Measurements from ENCODE around the gene ZBTB5.
"Not testable (repeated sequence)": the region's sequence is repeated elsewhere in the genome, so short reads cannot be mapped to it uniquely, and the experiment has no call there.

The ZBTB5 gene

GRCh38 chr9:37491939-37492338, 26.7 kb upstream of the ZBTB5 start:
- no peak for TF ChIP-seq CTCF (IDR thresholded peaks at IDR 0.05; ENCODE audit: low read depth, low read length)
- H3K27me3 ChIP-seq = no peaks in the 10 kb centered on the region
- H3K4me1 ChIP-seq = no peaks in the 10 kb centered on the region
- DNase-seq = no peak
- H3K36me3 ChIP-seq = peaks cover 80% of the 10 kb centered on the region
- H3K4me3 ChIP-seq (ENCODE audit: low read depth, low read length) = no peak overlapping the region
- no peaks in the 10 kb centered on the region for H3K9me3 ChIP-seq

- H3K9me3 ChIP-seq = no peaks in the 10 kb centered on the region
- H3K4me1 ChIP-seq = peaks cover 3% of the 10 kb centered on the region; the same call in 1 of the 2 replicates
- no peak for TF ChIP-seq CTCF (IDR thresholded peaks at IDR 0.05; ENCODE audit: low read depth, low read length)
- no peak for DNase-seq
- peak overlapping the region; percentile 97 for H3K4me3 ChIP-seq (ENCODE audit: low read depth, low read length)
- peaks cover 35% of the 10 kb centered on the region for H3K36me3 ChIP-seq
- no peaks in the 10 kb centered on the region for H3K27me3 ChIP-seq
Observed at GRCh38 chr9:37486616-37487548, 21.6 kb upstream of the ZBTB5 start.

DNA sequence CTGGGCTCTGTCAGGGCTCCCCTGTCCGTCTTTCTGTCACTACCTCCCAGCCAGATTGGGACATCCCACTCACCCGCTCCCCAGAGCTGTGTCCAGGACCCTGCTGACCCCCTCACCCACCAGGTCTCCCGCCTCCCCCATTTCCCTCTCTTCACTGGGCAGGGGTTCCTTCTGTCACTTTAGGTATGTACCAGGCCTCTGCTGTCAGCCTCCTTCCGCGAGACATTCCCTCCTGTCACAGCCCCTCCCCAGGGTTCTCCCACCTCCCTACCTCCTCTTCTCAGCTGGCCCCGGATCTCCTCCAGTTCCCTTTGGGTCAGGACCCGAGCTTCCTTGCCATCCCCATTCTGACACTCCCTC, 21.0 kb upstream of the ZBTB5 start:
- DNase-seq = no peak
- H3K36me3 ChIP-seq = peaks cover 30% of the 10 kb centered on the region
- H3K27me3 ChIP-seq = no peaks in the 10 kb centered on the region
- peaks cover 3% of the 10 kb centered on the region; the same call in 1 of the 2 replicates for H3K4me1 ChIP-seq
- no peaks in the 10 kb centered on the region for H3K9me3 ChIP-seq
- TF ChIP-seq CTCF (IDR thresholded peaks at IDR 0.05; ENCODE audit: low read depth, low read length) = no peak
- peak overlapping the region; percentile 97 for H3K4me3 ChIP-seq (ENCODE audit: low read depth, low read length)

DNA sequence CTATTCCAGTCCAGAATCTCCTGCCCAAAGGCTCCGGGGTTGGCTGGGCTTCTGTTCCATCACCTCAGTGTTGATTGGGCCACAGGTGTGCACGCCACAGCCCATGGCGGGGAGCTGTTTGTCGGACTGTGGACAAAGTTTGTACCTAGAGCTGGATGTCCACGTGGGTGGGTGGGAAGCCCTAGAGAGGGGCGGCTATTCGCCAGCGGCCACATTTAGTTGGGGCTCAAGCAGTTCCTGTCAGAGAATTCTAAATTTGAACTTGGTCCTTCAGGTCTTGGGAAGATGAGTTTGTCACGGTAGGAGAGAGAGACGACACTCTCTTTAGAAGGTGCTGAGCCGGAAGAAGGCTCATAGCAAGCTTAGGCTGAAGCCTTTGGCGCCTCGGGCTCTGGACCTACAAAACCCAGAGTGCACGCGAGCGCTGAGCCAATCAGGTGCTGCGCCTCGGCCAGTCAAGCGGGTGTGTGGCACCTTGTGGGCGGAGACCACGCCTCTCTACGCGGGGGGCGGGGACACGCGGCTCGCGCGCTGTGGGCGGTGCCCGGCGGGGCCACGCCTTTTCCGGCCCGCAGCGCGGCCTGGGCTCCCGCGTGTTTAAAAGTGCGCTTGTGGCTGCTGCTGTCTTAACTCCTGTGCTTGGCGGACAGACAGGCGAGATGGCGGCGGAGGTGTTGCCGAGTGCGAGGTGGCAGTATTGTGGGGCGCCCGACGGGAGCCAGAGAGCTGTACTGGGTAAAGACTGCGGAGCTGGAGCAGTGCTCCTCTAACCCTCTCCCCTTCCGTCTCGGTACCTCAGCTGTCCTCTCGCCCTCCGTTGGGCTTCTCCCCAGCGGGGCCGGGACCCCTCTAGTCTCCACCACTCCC, 20.4 kb upstream of the ZBTB5 start, which contains the start of gene POLR1E:
POLR1E (plus strand) TSS at position 560 of the 867 bp plus-strand sequence; CDS start at position 660, 100 bp downstream.
- peak; percentile 97 for DNase-seq
- Histone ChIP-seq H3K9me3 (no peaks in the 10 kb centered on the region), H3K36me3 (peaks cover 25% of the 10 kb centered on the region), H3K27me3 (no peaks in the 10 kb centered on the region), H3K4me1 (peaks cover 3% of the 10 kb centered on the region; the same call in 1 of the 2 replicates), H3K4me3 (ENCODE audit: low read depth, low read length) (peak within 1 kb of the TSS; percentile 97)
- TF ChIP-seq CTCF (IDR thresholded peaks at IDR 0.05; ENCODE audit: low read depth, low read length) = no peak

GRCh38 chr9:37480759-37481158, 15.5 kb upstream of the ZBTB5 start:
- 0 out of 2 replicates have a peak, but pooled peaks have one; percentile 11 for TF ChIP-seq CTCF (IDR thresholded peaks at IDR 0.05; ENCODE audit: low read depth, low read length)
- H3K36me3 ChIP-seq = no peaks in the 10 kb centered on the region
- peaks cover 12% of the 10 kb centered on the region; the same call in 1 of the 2 replicates for H3K27me3 ChIP-seq
- DNase-seq = no peak
- H3K4me3 ChIP-seq (ENCODE audit: low read depth, low read length) = no peak overlapping the region
- H3K4me1 ChIP-seq = peaks cover 3% of the 10 kb centered on the region; the same call in 1 of the 2 replicates
- H3K9me3 ChIP-seq = no peaks in the 10 kb centered on the region

- H3K9me3 ChIP-seq; DNase-seq; H3K4me1 ChIP-seq; H3K4me3 ChIP-seq (ENCODE audit: low read depth, low read length); H3K36me3 ChIP-seq: not testable (repeated sequence)
- H3K27me3 ChIP-seq = peaks cover 12% of the 10 kb centered on the region; the same call in 1 of the 2 replicates
Observed at GRCh38 chr9:37477987-37478619, 12.9 kb upstream of the ZBTB5 start.

DNA sequence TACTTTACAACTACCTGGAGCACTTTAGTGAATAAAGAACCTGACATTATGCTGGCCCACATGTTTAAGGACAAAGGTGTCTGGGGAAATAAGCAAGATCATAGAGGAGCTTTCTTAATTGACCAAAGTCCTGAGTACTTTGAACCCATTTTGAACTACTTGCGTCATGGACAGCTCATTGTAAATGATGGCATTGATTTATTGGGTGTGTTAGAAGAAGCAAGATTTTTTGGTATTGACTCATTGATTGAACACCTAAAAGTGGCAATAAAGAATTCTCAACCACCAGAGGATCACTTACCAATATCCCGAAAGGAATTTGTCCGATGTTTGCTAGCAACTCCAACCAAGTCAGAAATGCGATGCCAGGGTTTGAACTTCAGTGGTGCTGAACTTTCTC, 12.2 kb upstream of the ZBTB5 start:
- H3K4me1 ChIP-seq; H3K36me3 ChIP-seq; H3K4me3 ChIP-seq (ENCODE audit: low read depth, low read length); DNase-seq; H3K9me3 ChIP-seq: not testable (repeated sequence)
- H3K27me3 ChIP-seq = peaks cover 12% of the 10 kb centered on the region; the same call in 1 of the 2 replicates
